Measurements from ENCODE around the gene BABAM2.

The BABAM2 gene

DNA sequence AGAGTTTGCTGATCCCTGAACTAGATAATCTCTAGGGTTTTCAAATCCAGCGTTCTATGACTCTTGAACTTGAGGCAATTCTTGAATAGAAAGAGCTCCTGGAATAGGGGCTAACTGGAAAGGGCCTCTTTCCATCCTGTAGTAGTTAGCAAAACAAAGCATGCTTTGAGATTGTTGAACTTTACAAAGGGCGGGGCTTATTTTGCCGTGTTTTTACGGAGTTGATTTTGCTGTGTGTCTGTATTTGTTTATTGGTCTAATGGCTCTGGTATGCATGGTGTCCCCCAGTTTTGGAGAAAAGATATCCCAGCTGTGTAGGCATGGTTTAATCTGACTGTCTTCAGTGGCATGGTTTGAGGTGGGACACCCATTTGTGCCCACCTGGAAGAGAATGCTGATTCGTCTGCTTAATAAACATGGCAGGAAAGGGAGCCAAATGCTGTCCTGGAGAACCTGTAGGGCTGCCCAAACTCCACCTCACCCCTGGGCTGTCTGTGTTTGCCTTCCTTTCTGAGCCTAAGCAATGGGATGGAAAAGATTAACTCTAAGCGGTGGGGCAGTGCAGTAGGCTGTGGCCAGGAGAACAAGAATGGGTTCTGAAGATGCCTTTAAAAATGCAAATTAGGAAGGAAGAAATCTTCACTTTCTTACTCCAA lies 428.1 kb downstream of the BABAM2 start:
- Histone ChIP-seq H3K4me3 (ENCODE audit: extremely low read depth, insufficient read depth, low read length, poor library complexity, severe bottlenecking) (no peak overlapping the region), H3K4me1 (ENCODE audit: control insufficient read depth, insufficient read depth, low read length, poor library complexity, severe bottlenecking) (peaks cover 36% of the 10 kb centered on the region), H3K27ac (ENCODE audit: low read depth, low read length, severe bottlenecking) (no peak overlapping the region), H3K36me3 (ENCODE audit: control insufficient read depth, insufficient read depth, low read length) (no peaks in the 10 kb centered on the region), H3K9me3 (ENCODE audit: control insufficient read depth, low read length) (no peaks in the 10 kb centered on the region)
- whole genome bisulfite sequencing, 2 experiments (ENCODE audit: insufficient coverage in 2 of 2) = 80 to 81% methylated on average over 5 of the region's 6 CpGs

- Histone ChIP-seq H3K36me3 (ENCODE audit: control insufficient read depth, insufficient read depth, low read length) (no peaks in the 10 kb centered on the region), H3K4me1 (ENCODE audit: control insufficient read depth, insufficient read depth, low read length, poor library complexity, severe bottlenecking) (peaks cover 35% of the 10 kb centered on the region), H3K27ac (ENCODE audit: low read depth, low read length, severe bottlenecking) (no peak overlapping the region), H3K9me3 (ENCODE audit: control insufficient read depth, low read length) (no peaks in the 10 kb centered on the region), H3K4me3 (ENCODE audit: extremely low read depth, insufficient read depth, low read length, poor library complexity, severe bottlenecking) (no peak overlapping the region)
- WGBS, 2 experiments (ENCODE audit: insufficient coverage in 2 of 2) = 96 to 98% methylated on average over 14 to 15 of the region's 15 CpGs
Measured at GRCh38 chr2:28319118-28320008, 428.8 kb downstream of the BABAM2 start.

- no peaks in the 10 kb centered on the region for H3K36me3 ChIP-seq (ENCODE audit: control insufficient read depth, insufficient read depth, low read length)
- peaks cover 32% of the 10 kb centered on the region for H3K4me1 ChIP-seq (ENCODE audit: control insufficient read depth, insufficient read depth, low read length, poor library complexity, severe bottlenecking)
- 87 to 90% methylated on average over 4 to 6 of the region's 6 CpGs for WGBS, 2 experiments (ENCODE audit: insufficient coverage in 2 of 2)
- no peak overlapping the region for H3K27ac ChIP-seq (ENCODE audit: low read depth, low read length, severe bottlenecking)
- H3K4me3 ChIP-seq (ENCODE audit: extremely low read depth, insufficient read depth, low read length, poor library complexity, severe bottlenecking) = no peak overlapping the region
- H3K9me3 ChIP-seq (ENCODE audit: control insufficient read depth, low read length) = no peaks in the 10 kb centered on the region
Measured at GRCh38 chr2:28320009-28320365, 429.5 kb downstream of the BABAM2 start.

GRCh38 chr2:28320371-28320770 lies 429.8 kb downstream of the BABAM2 start:
- H3K4me3 ChIP-seq (ENCODE audit: extremely low read depth, insufficient read depth, low read length, poor library complexity, severe bottlenecking) = no peak overlapping the region
- H3K36me3 ChIP-seq (ENCODE audit: control insufficient read depth, insufficient read depth, low read length) = no peaks in the 10 kb centered on the region
- H3K9me3 ChIP-seq (ENCODE audit: control insufficient read depth, low read length) = no peaks in the 10 kb centered on the region
- 95 to 100% methylated on average over 5 to 7 of the region's 7 CpGs for WGBS, 2 experiments (ENCODE audit: insufficient coverage in 2 of 2)
- peaks cover 30% of the 10 kb centered on the region for H3K4me1 ChIP-seq (ENCODE audit: control insufficient read depth, insufficient read depth, low read length, poor library complexity, severe bottlenecking)
- H3K27ac ChIP-seq (ENCODE audit: low read depth, low read length, severe bottlenecking) = no peak overlapping the region

DNA sequence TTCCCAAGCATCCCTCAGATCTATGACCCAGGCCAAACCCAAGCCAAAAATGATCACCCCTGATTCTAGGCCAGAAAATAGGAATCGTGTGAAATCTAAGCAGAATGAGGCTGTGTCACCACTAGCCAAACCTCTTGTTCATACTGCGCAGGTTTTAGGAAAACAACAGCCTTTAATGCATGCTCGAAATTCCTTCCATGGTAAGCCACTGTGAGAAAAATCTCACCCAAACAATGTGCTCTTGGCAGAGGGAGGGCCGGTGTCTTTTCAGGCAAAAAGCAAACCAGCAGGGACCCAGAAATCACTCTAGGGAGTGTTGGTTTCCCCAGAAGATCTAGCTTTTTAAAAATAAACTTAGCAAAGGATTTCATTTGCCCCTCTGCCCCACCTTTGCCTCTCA lies 430.9 kb downstream of the BABAM2 start:
- peaks cover 34% of the 10 kb centered on the region for H3K4me1 ChIP-seq (ENCODE audit: control insufficient read depth, insufficient read depth, low read length, poor library complexity, severe bottlenecking)
- no peaks in the 10 kb centered on the region for H3K9me3 ChIP-seq (ENCODE audit: control insufficient read depth, low read length)
- no peak overlapping the region for H3K27ac ChIP-seq (ENCODE audit: low read depth, low read length, severe bottlenecking)
- 29 to 42% methylated on average over 2 to 3 of the region's 4 CpGs for WGBS, 2 experiments (ENCODE audit: insufficient coverage in 2 of 2)
- H3K4me3 ChIP-seq (ENCODE audit: extremely low read depth, insufficient read depth, low read length, poor library complexity, severe bottlenecking) = no peak overlapping the region
- H3K36me3 ChIP-seq (ENCODE audit: control insufficient read depth, insufficient read depth, low read length) = no peaks in the 10 kb centered on the region

GRCh38 chr2:28322051-28322450 lies 431.5 kb downstream of the BABAM2 start:
- no peak overlapping the region for H3K4me3 ChIP-seq (ENCODE audit: extremely low read depth, insufficient read depth, low read length, poor library complexity, severe bottlenecking)
- no peak overlapping the region for H3K27ac ChIP-seq (ENCODE audit: low read depth, low read length, severe bottlenecking)
- WGBS, 2 experiments (ENCODE audit: insufficient coverage in 2 of 2) = 93 to 100% methylated on average over 1 to 5 of the region's 5 CpGs

GRCh38 chr2:28322456-28322855 lies 431.9 kb downstream of the BABAM2 start:
- peaks cover 34% of the 10 kb centered on the region for H3K4me1 ChIP-seq (ENCODE audit: control insufficient read depth, insufficient read depth, low read length, poor library complexity, severe bottlenecking)
- H3K4me3 ChIP-seq (ENCODE audit: extremely low read depth, insufficient read depth, low read length, poor library complexity, severe bottlenecking) = no peak overlapping the region
- 96 to 99% methylated on average over 5 to 6 of the region's 8 CpGs for WGBS, 2 experiments (ENCODE audit: insufficient coverage in 2 of 2)
- H3K9me3 ChIP-seq (ENCODE audit: control insufficient read depth, low read length) = no peaks in the 10 kb centered on the region
- no peaks in the 10 kb centered on the region for H3K36me3 ChIP-seq (ENCODE audit: control insufficient read depth, insufficient read depth, low read length)
- H3K27ac ChIP-seq (ENCODE audit: low read depth, low read length, severe bottlenecking) = no peak overlapping the region

More at GRCh38 chr2:28322051-28322450, 431.5 kb downstream of the BABAM2 start:
- Histone ChIP-seq H3K36me3 (ENCODE audit: control insufficient read depth, insufficient read depth, low read length) (no peaks in the 10 kb centered on the region), H3K4me1 (ENCODE audit: control insufficient read depth, insufficient read depth, low read length, poor library complexity, severe bottlenecking) (peaks cover 34% of the 10 kb centered on the region), H3K9me3 (ENCODE audit: control insufficient read depth, low read length) (no peaks in the 10 kb centered on the region)

- H3K4me1 ChIP-seq (ENCODE audit: control insufficient read depth, insufficient read depth, low read length, poor library complexity, severe bottlenecking) = peaks cover 34% of the 10 kb centered on the region
- H3K9me3 ChIP-seq (ENCODE audit: control insufficient read depth, low read length) = no peaks in the 10 kb centered on the region
- H3K27ac ChIP-seq (ENCODE audit: low read depth, low read length, severe bottlenecking) = no peak overlapping the region
- WGBS, 2 experiments (ENCODE audit: insufficient coverage in 2 of 2) = 82 to 89% methylated on average over 4 of the region's 6 CpGs
- no peak overlapping the region for H3K4me3 ChIP-seq (ENCODE audit: extremely low read depth, insufficient read depth, low read length, poor library complexity, severe bottlenecking)
- no peaks in the 10 kb centered on the region for H3K36me3 ChIP-seq (ENCODE audit: control insufficient read depth, insufficient read depth, low read length)
Measured at GRCh38 chr2:28322981-28323396, 432.5 kb downstream of the BABAM2 start.

DNA sequence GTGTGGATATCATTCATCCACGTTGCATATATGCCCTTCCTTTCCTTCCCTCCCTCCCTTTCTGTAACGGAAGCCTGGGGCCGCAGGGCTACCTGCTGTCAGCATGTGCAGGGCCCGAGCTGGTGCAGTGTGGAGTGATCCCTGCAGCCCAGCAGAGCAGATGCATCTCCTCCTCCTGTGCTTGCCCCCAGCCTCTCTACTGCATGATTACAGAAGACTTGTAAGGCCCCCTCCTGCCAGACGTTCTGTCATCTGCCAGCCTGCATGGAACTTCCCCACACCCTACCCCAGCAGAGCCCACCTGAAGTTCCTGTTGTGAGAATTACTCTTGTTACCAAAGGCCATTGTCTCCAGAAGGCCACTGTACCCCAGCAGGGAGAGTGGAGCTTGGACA lies 434.6 kb downstream of the BABAM2 start:
- no peaks in the 10 kb centered on the region for H3K36me3 ChIP-seq (ENCODE audit: control insufficient read depth, insufficient read depth, low read length)
- peaks cover 29% of the 10 kb centered on the region for H3K4me1 ChIP-seq (ENCODE audit: control insufficient read depth, insufficient read depth, low read length, poor library complexity, severe bottlenecking)
- 63% methylated on average over 1 to 5 of the region's 5 CpGs for WGBS, 2 experiments (ENCODE audit: insufficient coverage in 2 of 2)
- no peak overlapping the region for H3K27ac ChIP-seq (ENCODE audit: low read depth, low read length, severe bottlenecking)
- no peaks in the 10 kb centered on the region for H3K9me3 ChIP-seq (ENCODE audit: control insufficient read depth, low read length)
- no peak overlapping the region for H3K4me3 ChIP-seq (ENCODE audit: extremely low read depth, insufficient read depth, low read length, poor library complexity, severe bottlenecking)

DNA sequence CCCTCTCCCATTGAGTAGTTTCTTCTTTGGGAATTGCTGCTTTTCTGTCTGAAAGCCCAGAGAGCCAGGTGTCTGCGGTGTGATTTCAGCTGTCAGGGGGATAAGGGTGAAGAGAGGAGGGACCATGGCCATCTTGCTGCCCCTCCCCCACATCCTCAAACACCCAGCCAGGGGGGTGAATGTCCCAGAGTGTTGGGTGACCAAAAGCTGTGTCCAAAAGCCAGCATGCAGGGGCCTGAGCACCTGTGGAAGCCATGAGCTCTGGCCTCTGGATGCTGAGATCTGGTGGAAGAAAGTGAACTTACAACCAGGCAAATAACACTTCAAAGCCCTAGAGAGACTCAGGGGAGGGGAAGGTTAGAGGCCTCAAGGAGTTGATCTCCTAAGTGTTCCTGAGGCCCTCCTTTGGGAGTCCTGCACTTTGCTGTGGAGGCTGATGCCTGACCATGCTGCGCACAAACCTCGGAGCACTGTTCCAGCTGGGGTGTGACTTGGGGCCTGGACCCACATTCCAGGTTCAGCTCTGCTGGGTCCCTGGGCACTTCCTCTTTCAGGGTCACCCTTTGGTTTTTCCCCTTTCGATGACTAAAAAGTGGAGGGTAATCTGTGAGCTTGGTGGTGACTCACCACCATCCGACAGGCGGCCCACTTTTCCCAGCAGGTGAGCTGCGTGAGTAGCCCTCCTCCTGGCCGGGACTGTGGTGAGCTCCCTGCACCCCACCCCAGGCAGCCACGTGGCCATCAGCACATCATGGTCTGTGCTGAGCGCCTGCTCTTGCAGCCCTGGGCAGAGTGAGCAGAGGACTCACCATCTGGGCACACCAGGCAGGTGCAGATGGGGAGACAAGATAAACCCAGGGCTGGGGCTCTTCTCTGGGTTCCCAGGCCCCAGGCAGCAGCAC lies 435.3 kb downstream of the BABAM2 start:
- H3K36me3 ChIP-seq (ENCODE audit: control insufficient read depth, insufficient read depth, low read length) = no peaks in the 10 kb centered on the region
- WGBS, 2 experiments (ENCODE audit: insufficient coverage in 2 of 2) = 73 to 87% methylated on average over 7 to 9 of the region's 10 CpGs
- H3K27ac ChIP-seq (ENCODE audit: low read depth, low read length, severe bottlenecking) = no peak overlapping the region
- no peaks in the 10 kb centered on the region for H3K9me3 ChIP-seq (ENCODE audit: control insufficient read depth, low read length)
- no peak overlapping the region for H3K4me3 ChIP-seq (ENCODE audit: extremely low read depth, insufficient read depth, low read length, poor library complexity, severe bottlenecking)
- H3K4me1 ChIP-seq (ENCODE audit: control insufficient read depth, insufficient read depth, low read length, poor library complexity, severe bottlenecking) = peaks cover 25% of the 10 kb centered on the region

Data from mesodermal cell (in vitro differentiated cells).